SU-DHL-6 (cell line): ENCODE results near the gene PRKAR1B.

Experiments
- H2AFZ ChIP-seq: fragments of 200-600 bp; sonication (generic); 2 replicates; pipeline ENCODE4 v1.6.1; 2014; ENCODE audit warnings: low read depth, mild to moderate bottlenecking, moderate library complexity, mixed read lengths, antibody characterized with exemption, low read length; ENCODE audit not compliant: severe bottlenecking
- H3F3A ChIP-seq: fragments of 200-600 bp; shearing (Covaris generic); 2 replicates; pipeline ENCODE4 v1.6.0; 2016; ENCODE audit warnings: antibody characterized with exemption, mild to moderate bottlenecking; ENCODE audit not compliant: insufficient read depth
- H3K27ac ChIP-seq: fragments of 200-600 bp; sonication (generic); 2 replicates; pipeline ENCODE4 v1.5.1; 2016; ENCODE audit warnings: low read depth, mild to moderate bottlenecking, low read length, moderate library complexity, mixed read lengths
- H3K27me3 ChIP-seq: fragments of 200-600 bp; sonication (generic), shearing (Covaris generic); 2 replicates; pipeline ENCODE4 v1.6.0; 2014; ENCODE audit warnings: mild to moderate bottlenecking, low read length
- H3K36me3 ChIP-seq: fragments of 200-600 bp; sonication (generic); 2 replicates; pipeline ENCODE4 v1.6.1; 2014; ENCODE audit warnings: mild to moderate bottlenecking, low read length, mixed read lengths
- H3K4me2 ChIP-seq: fragments of 300-600, 200-600 bp; shearing (Covaris generic), sonication (generic); 2 replicates; pipeline ENCODE4 v1.6.0; 2014; ENCODE audit warnings: low read length, low read depth, mild to moderate bottlenecking; ENCODE audit not compliant: poor library complexity, severe bottlenecking
- H3K4me3 ChIP-seq: fragments of 200-600 bp; sonication (generic); 2 replicates; pipeline ENCODE4 v1.5.1; 2014; ENCODE audit warnings: antibody characterized with exemption, low read length, mild to moderate bottlenecking, mixed read lengths; ENCODE audit not compliant: insufficient read depth, poor library complexity, severe bottlenecking
- H3K79me2 ChIP-seq: fragments of 200-600 bp; sonication (generic); 2 replicates; pipeline ENCODE4 v1.6.1; 2014; ENCODE audit warnings: mild to moderate bottlenecking, low read length, moderate library complexity; ENCODE audit not compliant: insufficient read depth
- H3K9ac ChIP-seq: fragments of 200-600 bp; sonication (generic); 2 replicates; pipeline ENCODE4 v1.7.0; 2014; ENCODE audit warnings: mild to moderate bottlenecking, low read length
- H3K9me2 ChIP-seq: fragments of 200-600 bp; sonication (generic); replicated peaks from 2 replicates; pipeline ENCODE4 v1.6.1; 2014; ENCODE audit warnings: low read length; ENCODE audit not compliant: insufficient read depth
- H3K9me3 ChIP-seq: fragments of 200-600 bp; sonication (generic); 2 replicates; pipeline ENCODE4 v1.6.1; 2014; ENCODE audit warnings: low read length, mixed read lengths; ENCODE audit not compliant: insufficient read depth
- H4K20me1 ChIP-seq: fragments of 200-600 bp; sonication (generic); 2 replicates; pipeline ENCODE4 v1.6.1; 2014; ENCODE audit warnings: low read depth, mild to moderate bottlenecking, antibody characterized with exemption, low read length, moderate library complexity, mixed read lengths
- EZH2phosphoT487 ChIP-seq: fragments of 200-600 bp; sonication (generic), shearing (Covaris generic); conservative IDR thresholded peaks from 2 replicates; pipeline ENCODE4 v1.6.1; 2018; ENCODE audit warnings: mild to moderate bottlenecking, antibody characterized with exemption, low read length, moderate library complexity, mixed read lengths
- TF ChIP-seq, protein P1 (sequence below): fragments of 200-600 bp; sonication (generic); IDR thresholded peaks from one replicate; pipeline ENCODE4 v1.5.1; 2017; ENCODE audit warnings: antibody characterized with exemption, mild to moderate bottlenecking, low read length, moderate library complexity; ENCODE audit not compliant: insufficient read depth, poor library complexity, severe bottlenecking

Gene PRKAR1B

DNA sequence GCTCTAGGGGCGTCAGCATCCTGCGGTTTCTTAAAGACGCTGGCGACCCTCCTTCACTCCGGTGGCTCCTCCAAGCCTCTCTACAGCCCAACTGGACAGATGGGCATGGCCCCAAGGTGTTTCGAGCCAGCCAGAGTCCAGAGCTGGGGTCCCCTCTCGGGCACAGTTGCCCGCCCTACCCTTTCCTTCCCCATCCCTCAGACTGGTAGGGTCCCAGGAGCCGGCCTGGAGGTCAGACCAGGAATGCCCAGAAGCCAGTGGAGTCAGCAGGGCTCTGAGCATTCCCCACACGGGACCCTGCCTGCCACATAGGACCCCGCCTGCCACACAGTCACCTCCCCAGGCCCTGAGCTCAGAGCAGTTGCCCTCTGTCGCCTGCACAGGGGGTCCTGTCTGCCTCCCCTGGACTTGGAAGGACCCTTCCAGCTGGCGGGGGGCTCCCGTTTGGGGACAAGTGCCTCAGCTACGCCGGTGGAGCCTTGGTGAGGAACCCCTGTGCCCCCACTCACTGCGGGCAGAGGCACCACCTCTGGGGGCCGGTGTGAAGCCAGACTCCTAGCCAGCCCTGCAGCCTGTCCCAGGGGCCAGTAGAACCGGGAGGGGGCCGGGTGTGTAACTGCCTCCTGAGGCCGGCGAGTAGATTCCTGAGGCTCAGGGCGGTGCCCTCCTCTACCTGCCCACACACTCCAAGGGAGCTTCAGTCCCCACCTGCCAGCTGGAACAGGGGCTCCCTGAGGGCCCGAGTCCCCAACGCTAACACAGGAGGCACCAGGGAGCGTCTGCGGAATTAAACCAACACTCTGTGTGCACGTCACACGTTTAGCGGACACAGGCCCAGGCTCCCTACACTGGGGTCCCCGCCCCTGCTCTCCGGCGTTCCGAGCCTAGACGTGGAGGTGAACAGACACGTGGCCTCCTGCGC lies 188.1 kb downstream of the PRKAR1B start:
- TF ChIP-seq, protein P1, sequence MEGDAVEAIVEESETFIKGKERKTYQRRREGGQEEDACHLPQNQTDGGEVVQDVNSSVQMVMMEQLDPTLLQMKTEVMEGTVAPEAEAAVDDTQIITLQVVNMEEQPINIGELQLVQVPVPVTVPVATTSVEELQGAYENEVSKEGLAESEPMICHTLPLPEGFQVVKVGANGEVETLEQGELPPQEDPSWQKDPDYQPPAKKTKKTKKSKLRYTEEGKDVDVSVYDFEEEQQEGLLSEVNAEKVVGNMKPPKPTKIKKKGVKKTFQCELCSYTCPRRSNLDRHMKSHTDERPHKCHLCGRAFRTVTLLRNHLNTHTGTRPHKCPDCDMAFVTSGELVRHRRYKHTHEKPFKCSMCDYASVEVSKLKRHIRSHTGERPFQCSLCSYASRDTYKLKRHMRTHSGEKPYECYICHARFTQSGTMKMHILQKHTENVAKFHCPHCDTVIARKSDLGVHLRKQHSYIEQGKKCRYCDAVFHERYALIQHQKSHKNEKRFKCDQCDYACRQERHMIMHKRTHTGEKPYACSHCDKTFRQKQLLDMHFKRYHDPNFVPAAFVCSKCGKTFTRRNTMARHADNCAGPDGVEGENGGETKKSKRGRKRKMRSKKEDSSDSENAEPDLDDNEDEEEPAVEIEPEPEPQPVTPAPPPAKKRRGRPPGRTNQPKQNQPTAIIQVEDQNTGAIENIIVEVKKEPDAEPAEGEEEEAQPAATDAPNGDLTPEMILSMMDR: no peak
- no peak for TF ChIP-seq EZH2phosphoT487
- Histone ChIP-seq H3F3A (no peaks in the 10 kb centered on the region), H3K4me3 (no peak overlapping the region), H3K9ac (no peak overlapping the region), H4K20me1 (no peaks in the 10 kb centered on the region; the same call in 1 of the 2 replicates), H3K9me3 (no peaks in the 10 kb centered on the region), H3K79me2 (no peaks in the 10 kb centered on the region), H3K9me2 (no peaks in the 10 kb centered on the region), H3K4me2 (no peak overlapping the region), H3K27me3 (no peaks in the 10 kb centered on the region), H3K27ac (no peak overlapping the region), H3K36me3 (no peaks in the 10 kb centered on the region), H2AFZ (no peak overlapping the region)

DNA sequence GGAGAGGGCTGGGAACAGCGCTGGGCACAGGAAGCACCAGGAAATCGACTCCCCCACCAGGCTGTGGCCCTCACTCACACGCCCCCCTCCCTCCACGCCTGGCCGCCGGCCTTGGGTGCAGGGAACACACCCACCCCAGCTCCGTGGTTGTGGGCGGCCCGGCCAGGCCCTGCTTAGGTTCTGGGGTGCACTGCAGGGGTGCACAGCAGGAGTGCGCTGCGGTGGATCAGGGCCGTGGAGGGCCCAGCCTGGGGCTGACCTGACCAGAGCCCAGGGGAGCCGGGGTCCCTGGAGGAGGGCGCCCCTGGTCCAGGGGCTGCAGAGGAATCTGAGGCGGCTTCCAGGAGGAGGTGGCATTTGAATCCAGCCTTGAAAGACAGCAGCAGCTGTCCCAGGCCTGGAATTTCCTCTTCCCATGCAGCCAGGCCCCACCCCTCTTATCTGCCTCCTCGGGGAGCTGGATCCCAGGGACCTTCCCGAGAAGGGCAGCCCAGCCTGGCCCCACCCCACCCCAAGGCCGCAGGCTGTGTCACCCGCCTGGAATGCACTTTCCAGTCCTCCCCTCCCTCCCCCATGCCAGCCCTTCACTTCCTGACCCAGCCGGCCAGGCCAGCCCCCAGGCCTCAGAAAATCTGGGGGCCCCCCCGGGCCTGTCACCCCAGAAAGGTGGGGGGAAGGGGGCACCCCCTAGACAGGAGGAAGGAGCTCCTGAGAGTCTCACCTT lies 189.0 kb downstream of the PRKAR1B start:
- H3K9ac ChIP-seq: no peak overlapping the region
- no peak overlapping the region for H3K4me2 ChIP-seq
- H3K9me3 ChIP-seq: no peaks in the 10 kb centered on the region
- no peak overlapping the region for H3K4me3 ChIP-seq
- no peak overlapping the region for H2AFZ ChIP-seq
- no peak overlapping the region for H3K27ac ChIP-seq
- TF ChIP-seq, protein P1: no peak
- TF ChIP-seq EZH2phosphoT487: no peak
- no peaks in the 10 kb centered on the region for H3F3A ChIP-seq
- no peaks in the 10 kb centered on the region for H3K27me3 ChIP-seq
- no peaks in the 10 kb centered on the region for H3K79me2 ChIP-seq
- H4K20me1 ChIP-seq: no peaks in the 10 kb centered on the region; the same call in 1 of the 2 replicates
- no peaks in the 10 kb centered on the region for H3K9me2 ChIP-seq
- no peaks in the 10 kb centered on the region for H3K36me3 ChIP-seq

DNA sequence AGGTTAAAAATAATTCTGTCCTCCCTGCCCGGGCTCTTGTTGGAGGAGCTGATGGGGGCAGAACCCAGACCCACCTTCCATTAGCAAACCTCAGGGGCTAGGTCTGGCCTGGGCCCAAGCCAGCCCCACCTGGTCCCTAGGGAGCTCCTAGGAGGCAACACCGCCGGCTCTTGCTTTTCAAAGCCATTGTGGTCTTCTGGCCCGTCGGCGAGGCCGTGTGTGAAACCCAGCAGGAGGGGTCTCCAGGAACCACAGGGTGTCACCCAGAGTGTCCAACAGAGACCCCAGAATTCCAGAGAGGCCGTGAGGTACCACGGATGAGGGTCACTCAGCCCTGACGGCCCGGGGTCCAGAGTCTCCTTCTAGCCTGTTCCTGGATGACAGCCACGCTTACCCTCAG lies 190.8 kb downstream of the PRKAR1B start:
- TF ChIP-seq EZH2phosphoT487: no peak
- TF ChIP-seq, protein P1: no peak
- no peak overlapping the region for H3K9ac ChIP-seq
- no peaks in the 10 kb centered on the region for H3F3A ChIP-seq
- no peaks in the 10 kb centered on the region; the same call in 1 of the 2 replicates for H4K20me1 ChIP-seq
- no peak overlapping the region for H3K27ac ChIP-seq
- no peak overlapping the region for H3K4me3 ChIP-seq
- no peak overlapping the region for H3K4me2 ChIP-seq
- H3K27me3 ChIP-seq: no peaks in the 10 kb centered on the region
- no peaks in the 10 kb centered on the region for H3K79me2 ChIP-seq
- H3K9me3 ChIP-seq: no peaks in the 10 kb centered on the region
- H2AFZ ChIP-seq: no peak overlapping the region
- no peaks in the 10 kb centered on the region for H3K9me2 ChIP-seq
- H3K36me3 ChIP-seq: no peaks in the 10 kb centered on the region
